ENCODE data around the gene BPTF. TPM values are rescaled to one million over a fixed set of nuclear protein-coding genes. Genes with fewer than 3 reads are reported as not detected.
"Not testable (repeated sequence)": the region's sequence is repeated elsewhere in the genome, so short reads cannot be mapped to it uniquely, and the experiment has no call there.

The BPTF gene
- polyA plus RNA-seq, 1 donor, result 145 TPM

GRCh38 chr17:67833946-67834631 lies 8.8 kb downstream of the BPTF start:
- no peak for DNase-seq

- DNase-seq, result no peak
These were observed 9.3 kb downstream of the BPTF start for GRCh38 chr17:67834634-67835033.

GRCh38 chr17:67836205-67836987 lies 11.1 kb downstream of the BPTF start:
- no peak for DNase-seq

GRCh38 chr17:67837965-67838364 lies 12.7 kb downstream of the BPTF start:
- no peak for DNase-seq

GRCh38 chr17:67838538-67838937 lies 13.2 kb downstream of the BPTF start:
- DNase-seq, result no peak

- no peak for DNase-seq
These were observed 16.7 kb downstream of the BPTF start for GRCh38 chr17:67841992-67842391.

- no peak for DNase-seq
These were observed 17.3 kb downstream of the BPTF start for GRCh38 chr17:67842648-67843047.

- DNase-seq, result no peak
These were observed 20.1 kb downstream of the BPTF start for GRCh38 chr17:67845374-67845773.

- DNase-seq, result not testable (repeated sequence)
These were observed 22.9 kb downstream of the BPTF start for GRCh38 chr17:67848189-67848588.

GRCh38 chr17:67848846-67849245 lies 23.5 kb downstream of the BPTF start:
- DNase-seq, result not testable (repeated sequence)

- no peak for DNase-seq
These were observed 25.8 kb downstream of the BPTF start for GRCh38 chr17:67850991-67851631.

- no peak for DNase-seq
These were observed 28.4 kb downstream of the BPTF start for GRCh38 chr17:67853703-67854102.

- DNase-seq, result no peak
These were observed 29.1 kb downstream of the BPTF start for GRCh38 chr17:67854378-67854777.

GRCh38 chr17:67855504-67856324 lies 30.4 kb downstream of the BPTF start:
- no peak for DNase-seq

- DNase-seq, result not testable (repeated sequence)
These were observed 31.1 kb downstream of the BPTF start for GRCh38 chr17:67856402-67856801.

GRCh38 chr17:67862614-67863217 lies 37.4 kb downstream of the BPTF start:
- DNase-seq, result no peak

- DNase-seq, result no peak
These were observed 38.4 kb downstream of the BPTF start for GRCh38 chr17:67863624-67864247.

GRCh38 chr17:67865438-67865837 lies 40.1 kb downstream of the BPTF start:
- no peak for DNase-seq

GRCh38 chr17:67867591-67867990 lies 42.3 kb downstream of the BPTF start:
- no peak for DNase-seq

- no peak for DNase-seq
These were observed 42.9 kb downstream of the BPTF start for GRCh38 chr17:67868176-67868575.

GRCh38 chr17:67879662-67880061 lies 54.4 kb downstream of the BPTF start:
- no peak for DNase-seq

Data from left kidney (tissue), 2 donors.